HG03460 (cell line): ENCODE data around the gene TWIST2.

Experiments
- ATAC-seq: cut with Tn5 transposase; IDR thresholded peaks from one replicate; pipeline ENCODE4 v1.9.1; 2021; ENCODE audit not compliant: unreplicated experiment

TWIST2 gene

GRCh38 chr2:238903141-238903540 is 55.3 kb downstream of the TWIST2 start:
- ATAC-seq, result no peak

DNA sequence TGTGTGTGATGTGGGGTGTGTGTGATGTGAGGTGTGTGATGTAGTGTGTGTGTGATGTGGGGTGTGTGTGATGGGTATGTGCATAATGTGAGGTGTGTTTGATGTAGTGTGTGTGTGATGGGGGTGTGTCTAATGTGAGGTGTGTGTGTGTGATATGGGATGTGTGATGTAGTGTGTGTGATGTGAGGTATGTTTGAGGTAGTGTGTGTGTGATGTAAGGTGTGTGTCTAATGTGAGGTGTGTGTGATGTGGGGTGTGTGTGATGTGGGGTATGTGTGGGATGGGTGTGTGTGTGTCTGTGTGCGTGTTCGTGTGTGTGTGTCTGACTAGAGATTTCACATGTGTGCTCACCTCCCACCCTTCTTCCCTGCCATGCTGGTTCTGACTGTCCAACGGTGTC is 56.3 kb downstream of the TWIST2 start:
- no peak for ATAC-seq

DNA sequence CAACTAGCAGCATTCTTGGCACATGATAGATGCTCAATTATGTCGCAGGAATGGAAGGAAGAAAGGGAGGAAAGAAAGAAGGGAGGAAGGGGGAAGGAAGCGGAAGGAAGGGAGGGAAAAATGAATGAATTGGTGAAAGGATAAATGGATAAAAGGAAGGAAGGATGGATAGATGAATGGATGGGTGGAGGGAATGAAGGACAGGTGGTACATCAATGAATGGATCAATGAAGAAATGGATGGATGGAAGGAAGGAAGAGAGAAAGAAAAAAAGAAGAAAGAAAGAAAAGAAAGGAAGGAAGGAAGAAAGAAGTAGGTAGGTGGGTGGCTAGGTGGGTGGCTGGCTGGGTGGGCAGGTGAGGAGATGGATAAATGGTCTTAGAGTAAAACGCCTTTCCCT is 56.8 kb downstream of the TWIST2 start:
- ATAC-seq, result no peak

DNA sequence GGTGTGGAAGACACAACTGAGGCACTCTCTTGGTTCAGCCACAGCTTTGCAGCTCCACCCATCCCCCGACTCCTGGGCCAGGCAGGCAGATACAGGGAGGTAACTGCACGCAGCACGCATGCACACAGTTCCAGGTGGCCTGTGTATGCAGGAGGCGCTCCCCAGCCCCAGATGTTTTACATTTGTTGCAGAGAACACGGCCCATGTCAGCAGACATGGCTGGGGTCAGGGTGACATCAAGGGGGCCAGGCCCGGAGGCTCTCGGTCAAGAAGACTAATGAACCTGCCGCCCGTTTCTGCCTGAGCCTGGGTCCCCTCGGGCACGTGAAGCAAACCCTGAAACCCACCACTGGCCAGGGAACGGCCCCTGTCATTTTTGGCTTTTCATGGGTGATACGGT is 57.3 kb downstream of the TWIST2 start:
- ATAC-seq, result no peak

- ATAC-seq, result no peak
Measured at GRCh38 chr2:238905644-238906043, 57.8 kb downstream of the TWIST2 start.

- ATAC-seq, result no peak
Measured at GRCh38 chr2:238906254-238906935, 58.5 kb downstream of the TWIST2 start.

DNA sequence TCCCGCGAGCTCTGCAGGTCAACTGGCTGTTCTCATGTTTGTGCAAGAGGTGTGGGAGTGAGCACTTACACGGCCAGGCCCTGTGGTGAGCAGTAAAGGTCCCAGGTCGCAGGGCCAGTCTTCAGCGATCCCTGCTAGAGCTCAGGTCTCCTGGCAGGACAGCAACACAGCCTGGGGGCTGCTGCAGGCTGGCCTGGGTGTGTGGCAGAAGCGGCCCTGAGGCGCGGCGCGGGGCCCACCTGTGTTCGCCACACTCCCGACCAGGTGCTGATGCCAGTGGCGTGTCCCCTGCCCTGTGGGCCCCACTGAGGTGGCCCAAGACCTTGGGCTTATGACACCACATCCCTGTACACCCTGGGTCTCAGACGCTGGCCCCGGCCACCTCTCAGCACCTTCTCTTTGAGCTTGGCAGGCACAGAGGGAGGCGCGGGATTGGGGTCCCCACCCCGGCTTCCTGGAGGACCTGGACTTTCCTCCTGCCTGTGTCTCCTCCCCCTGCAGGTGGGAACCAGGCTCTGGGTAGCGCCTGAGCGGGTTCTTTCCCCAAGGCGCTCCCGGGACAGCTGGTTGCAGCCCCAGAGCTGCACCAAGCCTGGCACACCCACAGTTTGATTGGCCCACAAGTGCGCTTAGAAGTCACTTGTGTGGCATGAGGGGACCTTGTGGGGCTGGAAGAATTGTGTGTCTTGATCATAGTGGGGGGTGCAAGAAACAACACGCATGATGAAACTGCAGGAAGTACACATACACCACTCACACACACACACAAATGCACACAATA is 59.2 kb downstream of the TWIST2 start:
- no peak for ATAC-seq

DNA sequence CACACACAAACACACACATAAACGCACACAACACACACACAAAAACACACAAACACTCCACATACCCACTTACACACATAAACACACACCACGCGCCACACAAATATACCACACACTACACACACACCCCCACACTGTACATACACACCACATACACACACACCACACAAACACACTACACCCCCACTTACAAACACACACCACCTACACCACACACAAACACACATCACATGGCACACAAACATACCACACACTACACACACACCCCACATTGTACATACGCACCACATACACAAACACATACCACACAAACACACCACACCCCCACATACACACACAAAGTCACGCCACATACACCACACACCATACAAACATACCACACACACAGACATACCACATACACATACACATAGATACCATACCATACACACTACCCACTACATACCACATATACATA is 59.9 kb downstream of the TWIST2 start:
- ATAC-seq, result no peak

DNA sequence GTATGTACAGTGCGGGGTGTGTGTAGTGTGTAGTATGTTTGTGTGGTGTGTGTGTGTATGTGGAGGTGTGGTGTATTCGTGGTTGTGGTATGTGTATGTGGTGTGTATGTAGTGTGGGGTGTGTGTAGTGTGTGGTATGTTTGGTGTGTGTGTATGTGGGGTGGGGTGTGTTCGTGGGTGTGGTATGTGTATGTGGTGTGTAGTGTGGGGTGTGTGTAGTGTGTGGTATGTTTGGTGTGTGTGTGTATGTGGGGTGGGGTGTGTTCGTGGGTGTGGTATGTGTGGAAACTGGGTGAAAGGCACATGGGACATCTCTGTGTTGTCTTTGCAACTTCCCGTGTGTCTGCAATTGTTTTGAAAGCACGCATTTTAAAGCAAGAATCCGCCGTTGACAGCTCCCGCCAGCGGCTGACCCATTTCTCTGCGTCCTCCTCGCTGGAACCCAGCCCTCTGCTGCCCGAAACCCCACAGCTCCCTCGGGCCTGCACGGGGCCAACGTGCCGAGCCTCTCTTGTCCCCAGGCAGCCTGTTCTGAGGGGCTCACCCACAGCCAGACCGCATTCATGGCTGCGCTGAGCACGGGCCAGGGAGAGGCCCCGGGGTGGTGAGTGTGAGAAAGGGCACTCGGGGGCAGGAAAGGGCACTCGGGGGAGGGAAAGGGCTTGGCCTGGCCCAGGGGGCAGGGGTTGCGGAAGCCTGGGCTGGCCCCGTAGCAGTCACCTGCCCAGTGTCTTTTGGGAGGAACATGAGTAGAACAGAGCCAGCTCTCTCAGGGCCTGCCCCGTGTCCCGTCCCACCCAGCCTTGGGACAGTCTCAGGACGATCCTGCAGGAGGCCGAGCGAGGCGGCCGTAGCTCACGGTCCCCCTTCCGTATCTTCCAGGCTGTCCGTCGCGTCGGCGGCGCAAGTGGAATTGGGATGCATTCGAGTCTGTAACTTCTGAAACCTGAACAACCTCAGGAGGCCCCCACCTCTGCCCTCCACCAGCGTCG is 61.4 kb downstream of the TWIST2 start:
- no peak for ATAC-seq

GRCh38 chr2:238910751-238911351 is 63.0 kb downstream of the TWIST2 start:
- ATAC-seq, result no peak

DNA sequence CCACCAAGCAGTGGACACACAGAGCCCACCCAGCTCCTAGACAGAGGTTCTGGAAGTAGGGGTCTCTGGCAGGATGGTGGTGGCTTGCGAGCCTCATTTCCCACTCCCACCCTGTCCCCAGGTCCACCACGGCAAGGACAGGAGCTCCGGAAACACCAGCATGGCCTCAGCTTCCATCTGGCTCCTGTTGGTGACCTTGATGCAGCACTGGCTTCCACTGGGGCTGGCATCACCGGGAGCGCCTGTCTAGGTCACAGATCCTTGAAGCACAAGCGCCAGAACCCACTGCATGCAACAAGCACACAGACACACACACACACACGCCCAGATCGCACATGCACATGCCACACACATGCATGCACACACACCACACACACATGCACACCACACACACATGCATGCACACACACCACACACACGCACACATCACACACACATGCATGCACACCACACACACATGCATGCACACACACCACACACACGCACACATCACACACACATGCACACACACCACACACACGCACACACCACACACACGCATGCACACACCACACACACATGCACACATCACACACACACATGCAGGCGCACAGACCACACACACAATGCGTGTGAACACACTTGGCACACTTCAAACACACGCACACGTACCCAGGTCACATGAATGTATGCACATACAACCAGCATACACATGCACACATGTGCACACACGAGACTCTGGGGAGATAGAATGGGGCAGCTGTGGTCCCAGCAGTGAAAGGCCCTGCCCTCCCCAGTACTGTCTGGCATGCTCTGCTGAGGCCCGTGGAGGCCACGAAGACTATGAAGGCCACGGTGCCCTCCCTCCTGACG is 63.7 kb downstream of the TWIST2 start:
- no peak for ATAC-seq

DNA sequence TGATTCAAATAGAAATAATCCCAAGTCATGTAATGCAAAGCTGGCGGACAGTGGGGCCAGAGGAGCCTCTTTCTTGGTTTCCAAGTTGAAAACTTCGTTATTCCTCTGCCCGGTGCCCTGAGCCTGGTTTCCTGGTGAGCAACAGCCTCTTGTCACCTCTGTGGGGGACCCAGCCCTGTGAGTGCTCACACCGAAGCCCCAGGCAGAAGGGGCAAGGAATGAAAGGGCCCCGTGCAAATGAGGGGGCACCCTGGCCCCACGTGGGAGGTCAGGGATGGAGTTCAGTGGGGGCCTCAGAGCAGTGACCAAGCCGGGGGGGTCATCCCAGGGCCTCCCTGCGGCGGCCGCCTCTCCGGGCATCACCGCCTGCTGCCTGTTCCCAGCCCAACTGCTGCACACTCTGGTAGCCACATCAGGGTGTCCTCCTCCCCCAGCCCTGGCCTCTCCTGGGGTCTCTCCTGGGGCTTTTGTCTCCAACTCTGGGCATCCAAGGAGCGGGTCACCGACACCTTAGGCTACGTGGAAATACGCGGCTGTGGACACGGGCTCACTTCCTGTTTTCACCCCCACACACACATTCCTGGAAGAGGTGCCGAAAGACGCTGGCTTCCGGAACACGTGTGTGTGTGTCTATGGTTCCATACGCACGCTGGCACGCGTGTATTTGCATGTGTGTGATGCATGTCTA is 64.5 kb downstream of the TWIST2 start:
- ATAC-seq, result no peak

- ATAC-seq, result no peak
Measured at GRCh38 chr2:238912916-238913875, 65.3 kb downstream of the TWIST2 start.

- ATAC-seq, result no peak
Measured at GRCh38 chr2:238913931-238914647, 66.2 kb downstream of the TWIST2 start.

DNA sequence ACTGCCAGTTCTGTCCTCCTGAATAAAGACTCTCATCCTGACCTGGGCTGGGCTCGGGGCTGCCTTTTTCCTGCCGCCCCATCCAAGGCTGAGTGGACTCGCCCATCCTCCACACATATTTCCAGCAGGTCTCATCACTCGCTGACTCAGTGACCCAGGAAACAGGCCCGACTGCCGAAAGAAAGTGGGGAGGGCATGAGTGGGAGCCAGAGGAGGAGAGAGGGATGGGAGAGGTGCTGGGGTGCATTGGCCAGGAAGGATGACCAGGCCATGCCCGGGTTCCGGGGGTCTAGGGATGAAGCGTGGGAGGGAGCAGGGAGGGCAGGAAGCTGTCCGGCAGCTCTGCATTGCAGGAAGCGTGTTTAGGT is 66.7 kb downstream of the TWIST2 start:
- ATAC-seq, result no peak

GRCh38 chr2:238915196-238915595 is 67.3 kb downstream of the TWIST2 start:
- no peak for ATAC-seq

DNA sequence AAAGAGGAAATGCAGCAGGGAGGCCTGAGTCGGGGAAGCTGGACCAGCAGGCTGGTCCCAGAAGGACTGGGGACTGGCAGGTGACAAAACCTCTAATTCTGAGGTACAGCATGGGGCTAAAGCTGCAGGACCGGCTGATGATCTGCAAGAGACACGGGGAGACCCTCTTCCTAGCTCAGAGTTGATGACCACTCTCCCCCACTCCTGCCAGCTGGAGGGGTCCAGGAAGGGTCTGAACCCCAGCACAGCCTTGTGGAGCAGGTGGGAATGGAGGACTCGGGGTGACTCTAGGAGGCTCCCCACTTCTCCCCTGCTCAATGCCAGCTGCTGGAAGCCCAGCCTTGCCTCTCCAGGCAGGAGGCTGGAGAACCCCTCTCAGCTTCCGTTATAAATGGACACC is 67.7 kb downstream of the TWIST2 start:
- no peak for ATAC-seq
